Measurements from ENCODE around the gene HNRNPU.
A peak's percentile ranks its signal among the peaks of the same experiment; 100 is the strongest.
"Not testable (repeated sequence)": the region's sequence is repeated elsewhere in the genome, so short reads cannot be mapped to it uniquely, and the experiment has no call there.

Gene HNRNPU

GRCh38 chr1:244839656-244840055 is 24.7 kb downstream of the HNRNPU start:
- no peak for DNase-seq

- DNase-seq: no peak
Measured at GRCh38 chr1:244837597-244838258, 26.6 kb downstream of the HNRNPU start.

DNA sequence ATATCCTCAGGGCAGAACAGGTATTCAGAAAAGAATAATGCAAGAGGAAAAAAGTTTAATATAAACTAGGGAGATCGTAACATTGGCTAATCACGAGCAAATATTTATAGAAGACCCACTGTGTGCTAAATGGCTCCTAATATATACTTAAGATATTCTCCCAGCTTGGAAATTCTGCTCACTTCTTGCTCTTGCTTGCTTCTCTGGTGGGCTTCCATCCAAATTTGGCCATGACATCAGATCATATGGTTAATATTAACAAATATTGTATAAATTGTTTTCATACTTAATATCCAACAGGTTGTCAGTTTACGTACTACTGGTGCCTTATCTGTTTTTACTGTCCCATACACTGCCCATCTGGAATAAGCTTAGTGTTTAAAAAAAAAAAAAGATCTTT is 27.8 kb downstream of the HNRNPU start:
- no peak for DNase-seq

- DNase-seq: no peak
Measured at GRCh38 chr1:244836135-244836521, 28.2 kb downstream of the HNRNPU start.

- peak; percentile 87 to 98 for DNase-seq
Measured at GRCh38 chr1:244835276-244836134, 28.8 kb downstream of the HNRNPU start, which contains the start of gene COX20. TSS of gene COX20 (plus strand) at chr1:244835658. CDS start at chr1:244835715, 57 bp downstream.

DNA sequence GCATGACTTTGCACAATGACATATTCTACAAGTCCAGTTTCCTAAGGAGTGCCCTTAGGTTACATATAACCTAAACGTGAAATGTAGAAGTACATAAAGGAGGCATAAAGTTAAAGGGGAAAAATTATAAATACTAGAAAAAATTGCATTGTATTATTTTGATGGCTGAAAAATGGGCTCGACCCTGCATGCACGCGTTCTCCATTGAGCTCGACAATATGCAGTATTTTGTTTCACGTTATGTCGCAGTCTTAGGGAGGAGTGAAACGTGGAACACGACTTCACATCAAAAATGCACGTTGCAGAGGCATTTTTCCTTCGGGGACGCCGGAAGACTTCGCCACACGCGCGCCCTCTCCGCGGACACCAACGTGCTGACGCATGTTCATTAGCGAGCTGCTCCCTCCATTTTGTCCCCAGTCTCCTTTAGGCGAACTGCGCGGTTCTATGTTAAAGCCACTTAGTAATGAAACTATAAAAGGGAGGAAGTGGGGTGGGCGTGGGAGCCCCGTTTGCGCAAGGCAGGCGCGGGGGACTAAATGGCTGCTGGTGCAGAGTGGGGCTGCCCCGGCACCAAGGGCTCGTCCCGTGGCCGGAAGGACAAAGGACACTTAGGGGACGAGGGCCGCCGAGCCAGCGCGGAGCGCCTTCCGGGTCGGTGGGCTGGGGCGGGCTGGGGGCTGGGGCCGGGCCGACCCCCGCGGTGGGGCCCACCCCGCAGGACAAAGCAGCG is 29.6 kb downstream of the HNRNPU start:
- peak; percentile 95 to 98 for DNase-seq

- DNase-seq: peak; percentile 21 to 67
Measured at GRCh38 chr1:244833734-244834542, 30.4 kb downstream of the HNRNPU start.

GRCh38 chr1:244833260-244833659 is 31.1 kb downstream of the HNRNPU start:
- not testable (repeated sequence) for DNase-seq

DNA sequence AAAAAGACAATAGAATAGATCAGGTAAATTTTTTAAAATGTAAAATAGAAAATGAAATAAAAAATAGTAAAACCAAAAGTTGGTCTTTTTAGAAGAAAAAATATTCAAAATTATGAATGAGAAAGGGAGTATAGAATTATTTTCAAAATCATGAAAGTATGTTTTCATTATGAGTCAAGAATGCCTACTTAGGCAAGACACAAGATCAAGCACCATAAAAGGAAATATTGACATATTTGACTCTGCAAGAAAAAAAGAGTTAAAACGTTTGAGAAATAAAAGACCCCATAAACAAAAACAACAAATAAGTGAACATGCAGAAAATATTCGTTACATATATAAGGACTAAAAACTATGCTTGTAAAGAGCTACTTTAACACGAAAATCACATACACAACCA is 33.7 kb downstream of the HNRNPU start:
- no peak for DNase-seq

- DNase-seq: no peak
Measured at GRCh38 chr1:244826712-244827111, 37.6 kb downstream of the HNRNPU start.

DNA sequence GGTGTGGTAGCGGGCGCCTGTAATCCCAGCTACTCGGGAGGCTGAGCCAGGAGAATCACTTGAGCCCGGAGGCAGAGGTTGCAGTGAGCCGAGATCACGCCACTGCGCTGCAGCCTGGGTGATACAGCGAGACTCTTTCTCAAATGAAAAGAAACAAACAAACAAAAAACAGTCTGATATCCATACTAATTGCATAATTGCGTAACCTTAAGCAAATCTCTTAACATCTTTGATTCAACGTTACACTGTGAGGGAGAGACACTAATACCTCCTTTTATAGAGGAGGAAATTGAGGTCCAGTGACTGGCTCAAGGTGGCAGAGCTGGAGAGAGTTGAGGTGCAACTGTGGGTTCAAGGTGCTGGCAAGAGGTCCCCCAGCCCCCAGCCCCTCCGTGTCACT is 41.5 kb downstream of the HNRNPU start:
- no peak for DNase-seq

DNA sequence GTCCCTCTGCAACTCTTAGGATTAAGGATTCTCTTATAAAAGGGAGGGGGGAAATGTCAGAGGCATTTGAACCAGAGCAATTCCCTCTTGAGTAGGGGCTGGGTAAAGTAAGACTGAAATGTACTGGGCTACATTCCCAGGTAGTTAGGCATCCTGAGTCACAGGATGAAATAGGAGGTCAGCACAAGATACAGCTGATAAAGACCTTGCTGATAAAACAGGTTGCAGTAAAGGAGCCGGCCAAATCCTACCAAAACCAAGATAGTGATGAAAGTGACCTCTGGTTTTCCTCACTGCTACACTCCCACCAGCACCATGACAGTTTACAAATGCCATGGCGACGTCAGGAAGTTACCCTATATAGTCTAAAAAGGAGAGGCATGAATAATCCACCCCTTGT is 43.2 kb downstream of the HNRNPU start:
- DNase-seq: no peak

- DNase-seq: no peak
Measured at GRCh38 chr1:244820131-244820530, 44.2 kb downstream of the HNRNPU start.

DNA sequence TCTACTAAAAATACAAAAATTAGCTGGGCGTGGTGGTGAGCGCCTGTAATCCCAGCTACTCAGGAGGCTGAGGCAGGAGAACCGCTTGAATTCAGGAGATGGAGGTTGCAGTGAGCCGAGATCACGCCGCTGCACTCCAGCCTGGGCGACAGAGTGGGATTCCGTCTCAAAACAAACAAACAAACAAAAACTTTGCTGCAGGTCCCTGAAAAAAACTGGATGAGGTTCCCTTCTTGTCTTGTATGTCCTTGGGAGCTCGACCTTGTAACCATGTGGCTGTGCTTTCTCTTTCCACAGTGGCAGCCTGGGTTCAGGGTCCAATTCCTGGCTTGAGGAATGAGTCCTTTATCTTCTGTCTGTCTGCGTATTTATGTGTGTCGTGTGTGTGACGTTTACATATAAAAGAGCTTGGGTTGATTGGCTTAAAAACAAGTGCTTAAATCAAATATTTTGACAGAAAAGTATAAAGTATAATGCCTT is 46.9 kb downstream of the HNRNPU start:
- DNase-seq: no peak

- no peak for DNase-seq
Measured at GRCh38 chr1:244815600-244816099, 48.7 kb downstream of the HNRNPU start.

- no peak for DNase-seq
Measured at GRCh38 chr1:244813327-244813726, 51.0 kb downstream of the HNRNPU start.

DNA sequence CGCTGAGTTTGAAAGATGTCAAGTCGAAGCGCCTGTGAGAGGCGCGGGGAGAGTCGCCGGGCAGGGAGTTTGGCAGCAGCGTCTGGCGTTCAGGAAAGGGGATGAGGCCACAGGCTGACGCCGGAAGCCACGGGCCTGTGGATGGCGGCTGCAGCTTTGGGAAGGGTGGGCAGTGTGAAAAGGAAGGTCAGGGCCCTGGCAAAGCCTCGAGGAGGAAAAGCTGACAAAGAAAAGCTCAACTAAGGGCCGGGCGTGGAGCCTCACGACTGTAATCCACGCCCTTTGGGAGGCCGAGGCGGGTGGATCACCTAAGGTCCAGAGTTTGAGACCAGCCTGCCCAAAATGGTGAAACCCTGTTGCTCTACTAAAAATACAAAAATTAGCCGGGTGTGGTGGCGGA is 54.1 kb downstream of the HNRNPU start:
- DNase-seq: no peak

GRCh38 chr1:244807138-244807537 is 57.2 kb downstream of the HNRNPU start:
- DNase-seq: no peak

GRCh38 chr1:244804841-244805240 is 59.5 kb downstream of the HNRNPU start:
- DNase-seq: no peak

GRCh38 chr1:244802556-244803239 is 61.6 kb downstream of the HNRNPU start:
- DNase-seq: no peak

DNA sequence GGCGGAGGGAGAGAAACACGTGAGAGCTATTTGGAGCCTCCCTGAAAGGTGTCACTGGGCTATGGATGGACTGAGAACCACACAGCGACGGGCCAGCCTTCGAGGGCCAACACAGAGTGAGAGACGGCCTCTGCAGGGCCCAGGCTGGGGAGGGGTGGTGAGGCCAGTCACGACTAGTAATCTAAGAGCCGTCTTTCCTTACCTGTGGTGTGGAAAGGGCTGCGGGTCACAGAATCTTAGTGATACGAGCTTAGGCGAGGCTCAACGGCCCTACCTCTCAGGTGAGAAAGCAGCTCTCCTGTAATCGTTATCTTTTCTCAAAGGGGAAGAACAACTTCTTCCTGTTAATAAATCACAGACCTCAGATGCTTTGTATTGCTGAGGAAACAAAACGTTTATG is 62.3 kb downstream of the HNRNPU start:
- no peak for DNase-seq

- no peak for DNase-seq
Measured at GRCh38 chr1:244801246-244801645, 63.1 kb downstream of the HNRNPU start.
